ENCODE results near the gene LDB1.

The LDB1 gene

GRCh38 chr10:102112210-102112817 lies 7.9 kb downstream of the LDB1 start:
- no peak for DNase-seq

- DNase-seq = no peak
These were observed 8.9 kb downstream of the LDB1 start for GRCh38 chr10:102111276-102111675.

DNA sequence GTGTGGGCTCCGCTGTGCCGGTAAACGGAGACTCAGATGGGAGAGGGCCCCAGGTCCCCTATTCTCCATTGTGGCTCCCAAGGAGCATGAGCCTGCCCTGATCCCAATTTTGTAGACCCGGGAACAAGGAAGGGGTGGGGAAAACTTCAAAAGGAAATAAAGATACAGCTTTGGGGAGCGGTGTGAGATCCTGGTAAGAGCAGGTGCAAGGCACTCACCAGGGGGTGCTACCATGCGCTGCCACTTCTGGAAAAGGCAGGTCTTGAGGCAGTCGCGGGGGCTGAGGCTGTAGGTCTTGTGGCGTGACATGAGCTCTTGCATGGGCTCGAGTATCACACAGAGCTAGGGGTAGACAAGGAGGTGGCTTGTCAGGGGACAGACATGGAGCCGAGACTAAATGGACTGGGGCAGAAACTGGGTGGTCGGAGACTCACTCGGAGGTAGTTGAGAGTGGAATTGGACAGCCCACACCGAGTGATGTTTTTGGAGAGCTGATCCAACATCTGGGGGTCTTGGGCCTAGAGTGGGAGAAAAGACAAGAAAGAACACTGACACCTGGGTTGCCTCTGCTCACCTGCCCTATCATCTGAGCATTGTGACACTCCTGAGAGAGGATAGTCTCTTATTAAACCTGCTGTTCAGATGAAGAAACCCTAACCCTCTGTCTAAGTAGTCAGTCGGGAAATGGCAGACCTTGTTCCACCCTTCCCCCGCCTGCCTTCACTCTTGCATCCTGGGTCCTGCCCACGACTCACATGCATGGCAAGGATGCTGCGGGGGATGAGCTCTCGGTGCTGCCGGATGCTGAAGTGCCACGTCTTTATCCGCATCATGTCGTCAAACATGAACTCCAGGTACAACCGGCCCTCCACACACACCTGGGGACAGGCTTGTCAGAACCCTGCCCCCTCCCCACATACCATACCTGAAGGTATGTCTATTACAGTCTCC lies 10.7 kb downstream of the LDB1 start:
- DNase-seq = no peak

GRCh38 chr10:102106998-102107397 lies 13.2 kb downstream of the LDB1 start:
- DNase-seq = no peak

DNA sequence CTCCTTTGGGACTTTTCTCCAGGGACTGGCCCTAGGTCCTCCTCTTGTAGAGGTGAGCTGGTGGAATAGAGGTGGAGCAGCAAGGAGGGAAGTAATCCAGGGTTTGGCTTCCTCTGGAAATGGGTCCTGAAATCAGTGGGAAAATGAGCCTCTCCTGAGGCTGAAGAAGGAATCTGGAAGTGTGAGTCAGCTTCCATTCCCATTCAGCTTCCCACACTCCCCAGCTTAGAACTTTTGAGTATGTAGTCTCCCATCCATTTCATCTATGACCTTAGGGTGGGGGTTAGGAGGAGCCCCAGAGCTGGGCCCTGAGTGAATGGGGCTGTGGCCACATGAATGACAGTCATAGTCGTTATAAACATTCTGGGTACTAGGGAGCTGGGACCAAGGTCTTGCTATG lies 17.7 kb downstream of the LDB1 start:
- no peak for DNase-seq

DNA sequence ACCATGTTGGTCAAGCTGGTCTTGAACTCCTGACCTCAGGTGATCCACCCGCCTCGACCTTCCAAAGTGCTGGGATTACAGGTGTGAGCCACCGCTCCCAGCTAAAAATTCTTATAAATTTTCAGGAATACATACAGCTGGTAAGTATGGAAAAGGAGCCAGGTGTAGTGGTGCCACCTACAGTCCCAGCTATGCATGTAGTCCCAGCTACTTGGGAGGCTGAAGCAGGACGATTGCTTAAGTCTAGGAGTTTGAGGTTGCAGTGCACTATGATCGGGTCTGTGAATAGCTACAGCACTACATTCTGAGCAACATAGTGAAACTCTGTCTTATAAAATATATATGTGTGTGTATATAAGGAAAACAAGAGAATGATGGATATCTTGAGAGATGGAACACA lies 19.0 kb downstream of the LDB1 start:
- no peak for DNase-seq

GRCh38 chr10:102096449-102096848 lies 23.7 kb downstream of the LDB1 start:
- no peak for DNase-seq

GRCh38 chr10:102090772-102091171 lies 29.4 kb downstream of the LDB1 start:
- DNase-seq = no peak

- no peak for DNase-seq
These were observed 34.0 kb downstream of the LDB1 start for GRCh38 chr10:102086196-102086595.

DNA sequence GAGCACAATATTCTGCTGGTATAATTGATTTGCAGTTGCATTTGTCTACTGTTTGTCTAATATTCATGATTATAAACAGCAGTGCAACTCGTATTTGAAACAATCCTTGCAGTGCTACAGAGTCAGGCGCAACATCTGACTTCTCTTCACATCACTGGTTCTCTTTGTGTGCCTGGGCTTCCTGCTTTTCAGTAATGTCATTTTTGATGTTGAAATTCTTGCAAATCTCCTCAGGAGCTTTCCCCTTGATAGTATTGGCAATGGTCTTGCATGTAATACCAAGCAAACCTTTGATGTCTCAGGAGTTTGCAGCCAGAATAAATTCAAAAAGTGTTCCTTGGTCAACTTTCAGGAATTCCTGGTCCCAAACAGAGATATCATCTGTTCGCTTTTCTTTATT lies 34.8 kb downstream of the LDB1 start:
- no peak for DNase-seq

GRCh38 chr10:102083541-102083940 lies 36.6 kb downstream of the LDB1 start:
- DNase-seq = no peak

GRCh38 chr10:102072673-102073527 lies 47.3 kb downstream of the LDB1 start:
- DNase-seq = peak; percentile 86

DNA sequence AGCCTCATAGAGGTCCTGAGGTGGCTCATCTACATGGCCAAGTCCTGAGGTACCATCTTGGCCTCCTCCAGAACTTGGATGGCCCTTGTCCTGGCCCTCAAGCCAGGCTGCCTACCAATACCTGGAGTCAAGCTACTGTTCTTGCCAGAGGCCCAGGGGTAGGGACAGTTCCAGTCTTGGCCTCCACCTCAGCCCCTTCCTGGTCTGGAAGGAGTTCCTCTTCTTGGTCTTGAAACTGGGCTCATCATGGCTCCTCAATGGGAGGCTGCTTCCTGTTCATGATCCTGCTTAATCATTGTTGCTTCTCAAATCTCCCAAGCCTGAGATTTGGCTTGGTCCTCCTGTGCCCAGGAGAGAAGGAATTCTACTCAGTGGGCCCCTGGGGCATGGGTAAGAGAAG lies 51.1 kb downstream of the LDB1 start:
- no peak for DNase-seq

DNA sequence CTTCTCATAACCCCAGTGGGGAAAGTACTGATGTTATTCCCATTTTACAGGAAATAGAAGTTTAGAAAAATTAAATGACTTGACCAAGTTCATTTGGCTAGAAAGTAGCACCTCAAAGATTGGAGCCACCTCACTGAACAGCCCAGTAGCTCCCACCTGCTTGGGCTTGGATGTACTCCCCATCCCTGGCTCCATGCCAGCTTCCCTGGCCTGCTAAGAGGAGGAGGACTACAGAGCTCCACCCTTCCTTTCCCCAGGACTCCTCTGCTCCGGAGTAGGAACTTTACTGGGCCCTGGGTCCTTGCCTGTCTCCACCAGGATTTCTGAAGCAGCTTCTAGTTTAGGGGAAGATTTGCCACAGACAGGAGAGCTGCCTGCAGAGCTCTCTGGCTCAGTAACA lies 52.0 kb downstream of the LDB1 start:
- DNase-seq = no peak

- DNase-seq = no peak
These were observed 52.9 kb downstream of the LDB1 start for GRCh38 chr10:102067091-102067916.

DNA sequence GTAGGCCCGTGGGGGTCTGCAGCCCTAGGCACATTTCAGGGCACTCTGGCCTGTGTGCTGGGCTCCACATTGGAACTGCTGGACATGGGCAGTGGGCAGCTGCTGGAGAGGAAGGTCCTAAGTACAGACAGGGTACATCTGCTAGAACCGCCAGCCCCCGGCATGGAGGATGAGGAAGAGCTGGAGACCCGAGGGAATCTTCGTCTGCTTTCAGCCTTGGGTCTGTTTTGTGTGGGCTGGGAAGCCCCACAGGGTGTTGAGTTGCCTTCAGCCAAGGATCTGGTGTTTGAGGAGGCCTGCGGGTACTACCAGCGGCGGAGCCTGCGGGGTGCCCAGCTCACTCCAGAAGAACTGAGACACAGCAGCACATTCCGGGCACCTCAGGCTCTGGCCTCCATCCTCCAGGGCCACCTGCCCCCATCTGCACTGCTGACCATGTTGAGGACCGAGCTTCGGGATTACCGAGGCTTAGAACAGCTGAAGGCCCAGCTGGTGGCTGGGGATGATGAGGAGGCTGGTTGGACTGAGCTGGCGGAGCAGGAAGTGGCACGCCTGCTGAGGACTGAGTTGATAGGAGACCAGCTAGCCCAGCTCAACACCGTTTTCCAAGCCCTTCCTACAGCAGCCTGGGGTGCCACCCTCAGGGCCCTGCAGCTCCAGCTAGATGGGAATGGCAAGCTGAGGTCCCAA lies 53.6 kb downstream of the LDB1 start:
- no peak for DNase-seq

DNA sequence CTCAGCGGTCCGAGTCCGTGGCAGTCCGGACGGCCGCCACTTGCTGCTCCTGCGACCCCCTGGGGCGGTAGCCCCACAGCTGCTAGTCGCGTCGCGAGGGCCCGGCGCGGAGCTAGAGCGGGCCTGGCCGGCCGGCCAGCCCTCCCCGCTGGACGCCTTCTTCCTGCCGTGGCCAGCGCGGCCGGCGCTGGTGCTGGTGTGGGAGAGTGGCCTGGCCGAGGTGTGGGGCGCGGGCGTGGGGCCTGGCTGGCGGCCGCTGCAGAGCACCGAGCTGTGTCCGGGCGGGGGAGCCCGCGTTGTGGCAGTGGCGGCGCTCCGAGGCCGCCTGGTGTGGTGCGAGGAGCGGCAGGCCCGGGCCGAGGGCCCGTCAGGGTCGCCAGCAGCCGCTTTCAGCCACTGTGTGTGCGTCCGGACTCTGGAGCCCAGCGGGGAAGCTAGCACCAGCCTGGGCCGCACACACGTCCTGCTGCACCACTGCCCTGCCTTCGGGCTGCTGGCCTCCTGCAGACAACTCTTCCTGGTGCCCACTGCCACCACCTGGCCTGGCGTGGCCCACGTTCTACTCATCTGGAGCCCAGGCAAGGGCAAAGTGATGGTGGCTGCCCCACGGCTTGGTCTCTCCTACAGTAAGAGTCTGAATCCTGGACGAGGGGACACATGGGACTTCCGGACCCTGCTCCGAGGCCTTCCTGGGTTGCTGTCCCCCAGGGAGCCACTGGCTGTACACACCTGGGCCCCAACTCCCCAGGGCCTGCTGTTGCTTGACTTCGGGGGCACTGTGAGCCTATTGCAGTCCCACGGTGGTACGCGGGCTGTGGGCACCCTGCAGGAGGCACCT lies 54.4 kb downstream of the LDB1 start:
- peak; percentile 26 for DNase-seq

GRCh38 chr10:102064868-102065560 lies 55.2 kb downstream of the LDB1 start, which contains the start of gene HPS6:
Gene HPS6 (plus strand): TSS chr10:102065349. CDS start chr10:102065475, 126 bp downstream.
- DNase-seq = peak; percentile 95

DNA sequence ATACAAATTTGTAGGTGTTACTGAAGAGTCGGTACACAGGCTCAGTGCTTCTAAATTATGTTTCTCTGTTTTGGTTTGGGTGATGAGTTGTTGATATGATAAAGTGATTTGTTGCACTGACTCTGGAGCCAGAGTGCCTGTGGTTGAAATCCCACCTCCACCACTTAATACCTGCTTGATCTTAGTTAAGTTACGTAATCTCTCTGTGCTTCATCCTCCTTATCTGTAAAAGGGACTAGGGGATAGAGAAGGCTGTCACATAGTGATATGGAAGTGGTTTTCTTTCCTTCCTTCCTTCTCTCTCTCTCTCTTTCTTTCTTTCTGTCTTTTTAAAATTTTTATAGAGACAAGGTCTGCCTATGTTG lies 55.7 kb downstream of the LDB1 start:
- no peak for DNase-seq

DNA sequence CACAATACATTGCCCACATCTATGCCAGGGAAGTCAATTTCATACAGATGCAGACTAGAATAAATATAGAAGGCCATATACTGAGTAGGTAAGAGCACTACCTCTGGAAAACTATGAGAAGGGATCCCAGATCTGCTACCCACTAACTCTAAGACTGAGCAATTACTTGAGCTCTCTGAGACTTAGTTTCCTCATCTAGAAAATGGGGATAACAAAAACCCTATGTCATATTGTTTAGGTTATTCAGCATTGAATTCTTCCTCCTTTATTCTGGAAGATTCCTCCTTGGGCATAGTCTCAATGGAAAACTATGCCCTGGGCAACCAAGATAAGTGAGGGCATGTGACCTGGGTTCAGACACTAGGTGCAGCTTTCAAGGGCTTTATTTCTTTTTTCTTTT lies 60.2 kb downstream of the LDB1 start:
- no peak for DNase-seq

Data from CD4-positive, alpha-beta T cell treated with Interleukin-17A for 4 hours (primary cell).